Loucy (cell line): ENCODE data around the gene PDE9A.

Source experiments
- EZH2phosphoT487 ChIP-seq: fragments of 200-600 bp; IDR thresholded peaks from 2 replicates; pipeline ENCODE4 v1.6.1; 2018; ENCODE audit warnings: antibody characterized with exemption, mild to moderate bottlenecking, moderate library complexity, borderline replicate concordance
- TF ChIP-seq, protein P1 (sequence below): fragments of 200-600 bp; sonication (generic); conservative IDR thresholded peaks from 2 replicates; pipeline ENCODE4 v1.5.1; 2014; ENCODE audit warnings: mild to moderate bottlenecking, antibody characterized with exemption, low read length

DNA sequence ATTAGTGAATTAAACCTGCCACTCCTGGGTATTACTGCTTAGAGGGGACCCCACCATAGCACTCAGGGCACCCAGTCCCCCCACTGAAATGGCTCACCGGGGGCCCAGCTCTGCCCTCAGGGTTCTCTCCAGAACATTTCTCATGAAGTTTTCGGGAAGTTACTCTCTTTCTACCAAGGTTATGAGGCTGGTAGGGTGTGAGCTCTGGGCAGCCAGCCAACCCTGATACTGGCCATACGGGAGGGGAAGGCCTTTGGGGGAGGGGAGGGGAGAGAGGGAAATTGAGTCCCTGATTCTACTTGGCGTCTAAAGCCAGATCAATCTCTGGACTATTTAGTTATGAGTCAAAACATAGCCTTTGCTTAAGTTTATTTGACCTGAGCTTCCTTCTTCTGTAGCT is 12.9 kb upstream of the PDE9A start:
- TF ChIP-seq EZH2phosphoT487, result no peak
- TF ChIP-seq, protein P1, sequence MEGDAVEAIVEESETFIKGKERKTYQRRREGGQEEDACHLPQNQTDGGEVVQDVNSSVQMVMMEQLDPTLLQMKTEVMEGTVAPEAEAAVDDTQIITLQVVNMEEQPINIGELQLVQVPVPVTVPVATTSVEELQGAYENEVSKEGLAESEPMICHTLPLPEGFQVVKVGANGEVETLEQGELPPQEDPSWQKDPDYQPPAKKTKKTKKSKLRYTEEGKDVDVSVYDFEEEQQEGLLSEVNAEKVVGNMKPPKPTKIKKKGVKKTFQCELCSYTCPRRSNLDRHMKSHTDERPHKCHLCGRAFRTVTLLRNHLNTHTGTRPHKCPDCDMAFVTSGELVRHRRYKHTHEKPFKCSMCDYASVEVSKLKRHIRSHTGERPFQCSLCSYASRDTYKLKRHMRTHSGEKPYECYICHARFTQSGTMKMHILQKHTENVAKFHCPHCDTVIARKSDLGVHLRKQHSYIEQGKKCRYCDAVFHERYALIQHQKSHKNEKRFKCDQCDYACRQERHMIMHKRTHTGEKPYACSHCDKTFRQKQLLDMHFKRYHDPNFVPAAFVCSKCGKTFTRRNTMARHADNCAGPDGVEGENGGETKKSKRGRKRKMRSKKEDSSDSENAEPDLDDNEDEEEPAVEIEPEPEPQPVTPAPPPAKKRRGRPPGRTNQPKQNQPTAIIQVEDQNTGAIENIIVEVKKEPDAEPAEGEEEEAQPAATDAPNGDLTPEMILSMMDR, result no peak
